SK-N-DZ (cell line): ENCODE measurements around the gene SLC38A4. TPM values are rescaled to one million over a fixed set of nuclear protein-coding genes. Genes with fewer than 3 reads are reported as not detected.
A peak's percentile ranks its signal among the peaks of the same experiment; 100 is the strongest.
"Not testable (repeated sequence)": the region's sequence is repeated elsewhere in the genome, so short reads cannot be mapped to it uniquely, and the experiment has no call there.

Experiments
- DNase-seq: peaks from one replicate; pipeline ENCODE4 v3.0.0-alpha.2; 2015; ENCODE audit warnings: low spot score
- polyA plus RNA-seq, 2 experiments: library from polyadenylated mRNA; depleted of rRNA; stranded (reverse); fragments of >200 nt; gene quantifications; 2 replicates each; pipeline ENCODE4 v1.2.3, GENCODE V29; 2014

Gene SLC38A4
- 1.6 and 1.9 TPM in 2 replicates for polyA plus RNA-seq (2014; cell fraction: cytosol; rRNA removed)
- polyA plus RNA-seq (2014; cell fraction: nucleus; rRNA removed), result 0.93 and 1.1 TPM in 2 replicates

- peak; percentile 34 for DNase-seq
Measured at GRCh38 chr12:46825591-46826414, at the start of gene SLC38A4. Gene SLC38A4, minus strand, starts transcription at chr12:46825997. Its CDS starts 32,926 bp downstream, at chr12:46793071.

- DNase-seq, result no peak
Measured at GRCh38 chr12:46875095-46875494, 49.3 kb upstream of the SLC38A4 start.

- DNase-seq, result no peak
Measured at GRCh38 chr12:46874642-46875041, 48.8 kb upstream of the SLC38A4 start.

- no peak for DNase-seq
Measured at GRCh38 chr12:46872135-46872534, 46.3 kb upstream of the SLC38A4 start.

GRCh38 chr12:46865311-46865710 lies 39.5 kb upstream of the SLC38A4 start:
- no peak for DNase-seq

- no peak for DNase-seq
Measured at GRCh38 chr12:46858368-46858767, 32.6 kb upstream of the SLC38A4 start.

- DNase-seq, result no peak
Measured at GRCh38 chr12:46857486-46857885, 31.7 kb upstream of the SLC38A4 start.

- no peak for DNase-seq
Measured at GRCh38 chr12:46855760-46856159, 30.0 kb upstream of the SLC38A4 start.

GRCh38 chr12:46854188-46854587 lies 28.4 kb upstream of the SLC38A4 start:
- DNase-seq, result not testable (repeated sequence)

GRCh38 chr12:46848792-46849191 lies 23.0 kb upstream of the SLC38A4 start:
- DNase-seq, result not testable (repeated sequence)

GRCh38 chr12:46847001-46847400 lies 21.2 kb upstream of the SLC38A4 start:
- no peak for DNase-seq

GRCh38 chr12:46843811-46844210 lies 18.0 kb upstream of the SLC38A4 start:
- DNase-seq, result no peak

GRCh38 chr12:46841891-46842290 lies 16.1 kb upstream of the SLC38A4 start:
- no peak for DNase-seq

GRCh38 chr12:46839964-46840363 lies 14.2 kb upstream of the SLC38A4 start:
- no peak for DNase-seq

- no peak for DNase-seq
Measured at GRCh38 chr12:46839232-46839631, 13.4 kb upstream of the SLC38A4 start.

GRCh38 chr12:46835785-46836184 lies 10.0 kb upstream of the SLC38A4 start:
- DNase-seq, result no peak

- peak; percentile 27 for DNase-seq
Measured at GRCh38 chr12:46832130-46832704, 6.4 kb upstream of the SLC38A4 start.

- DNase-seq, result no peak
Measured at GRCh38 chr12:46831335-46832129, 5.7 kb upstream of the SLC38A4 start.

- DNase-seq, result no peak
Measured at GRCh38 chr12:46830731-46831334, 5.0 kb upstream of the SLC38A4 start.

GRCh38 chr12:46824709-46825108 lies 1.1 kb downstream of the SLC38A4 start:
- no peak for DNase-seq

- no peak for DNase-seq
Measured at GRCh38 chr12:46818642-46819041, 7.2 kb downstream of the SLC38A4 start.

- DNase-seq, result no peak
Measured at GRCh38 chr12:46815809-46816208, 10.0 kb downstream of the SLC38A4 start.
